A673 (cell line): ENCODE results near the gene UBXN10. TPM values are rescaled to one million over a fixed set of nuclear protein-coding genes. Genes with fewer than 3 reads are reported as not detected.

Source experiments
- BruUV-seq: library from RNA; stranded (reverse); fragments of 400-500 nt; replicated peaks from 2 replicates; lab custom pipeline; 2021; lab: Mats Ljungman, UMichigan
- CTCF ChIA-PET: fragments of 300-600 bp; sonication (Branson Sonifier 250); formaldehyde crosslinking; loops from one replicate; lab custom pipeline; 2022; ENCODE audit warnings: antibody characterized with exemption; lab: Charles Lee
- POLR2A ChIA-PET: fragments of 300-600 bp; sonication (Branson Sonifier 250); formaldehyde crosslinking; loops from one replicate; lab custom pipeline; 2022; ENCODE audit warnings: antibody characterized with exemption; ENCODE audit not compliant: low non-redundant PET; lab: Charles Lee
- DNase-seq: peaks from one replicate; pipeline ENCODE4 v3.0.0-alpha.2; 2015; ENCODE audit warnings: low spot score
- H3K27ac ChIP-seq: fragments of 200-600 bp; sonication (generic); 2 replicates; pipeline ENCODE4 v1.5.1; 2016; ENCODE audit warnings: mixed run types, low read depth, mild to moderate bottlenecking, mixed read lengths, antibody characterized with exemption, low read length; ENCODE audit not compliant: poor library complexity, severe bottlenecking
- H3K27me3 ChIP-seq: fragments of 200-600 bp; sonication (generic); replicated peaks from 2 replicates; pipeline ENCODE4 v1.6.1; 2017; ENCODE audit warnings: mixed run types, low read depth, mild to moderate bottlenecking, mixed read lengths, antibody characterized with exemption, low read length; ENCODE audit not compliant: insufficient read depth, poor library complexity
- H3K36me3 ChIP-seq: fragments of 200-600 bp; sonication (generic); 2 replicates; pipeline ENCODE4 v1.6.1; 2016; ENCODE audit warnings: mixed run types, mild to moderate bottlenecking, mixed read lengths, antibody characterized with exemption, low read length; ENCODE audit not compliant: insufficient read depth, poor library complexity, severe bottlenecking
- H3K4me1 ChIP-seq: fragments of 200-600 bp; sonication (generic); 2 replicates; pipeline ENCODE4 v1.6.1; 2017; ENCODE audit warnings: mixed run types, mild to moderate bottlenecking, mixed read lengths, antibody characterized with exemption, low read length; ENCODE audit not compliant: insufficient read depth, poor library complexity, severe bottlenecking
- H3K4me3 ChIP-seq: fragments of 200-600 bp; sonication (generic); 2 replicates; pipeline ENCODE4 v1.5.1; 2016; ENCODE audit warnings: low read depth, mixed run types, mild to moderate bottlenecking, mixed read lengths, low read length; ENCODE audit not compliant: poor library complexity, severe bottlenecking
- H3K9me3 ChIP-seq: fragments of 200-600 bp; sonication (generic); 2 replicates; pipeline ENCODE4 v1.6.1; 2016; ENCODE audit warnings: mixed run types, low read depth, mild to moderate bottlenecking, mixed read lengths, antibody characterized with exemption, low read length; ENCODE audit not compliant: poor library complexity, severe bottlenecking
- CTCF ChIP-seq: fragments of 300-800, 200-600 bp; sonication (generic); conservative IDR thresholded peaks from 2 replicates; pipeline ENCODE4 v1.5.1; 2017; ENCODE audit warnings: low read depth, mild to moderate bottlenecking, antibody characterized with exemption, low read length, moderate library complexity, mixed read lengths
- EZH2 ChIP-seq: fragments of 200-600 bp; sonication (generic); IDR thresholded peaks from 2 replicates; pipeline ENCODE4 v1.6.1; 2017; ENCODE audit warnings: borderline replicate concordance, low read depth, mild to moderate bottlenecking, mixed read lengths, antibody characterized with exemption, low read length; ENCODE audit not compliant: poor library complexity, severe bottlenecking
- intact Hi-C: fragments of 100-400 bp; cut with micrococcal nuclease; formaldehyde crosslinking; loops from one replicate; pipeline ENCODE4 v1.10.0; 2022; ENCODE audit not compliant: unreplicated experiment
- total RNA-seq: library from RNA; stranded (reverse); gene quantifications from 2 replicates; pipeline ENCODE4 v1.2.3, GENCODE V29; 2021

Gene UBXN10
- total RNA-seq, 1 experiment from 2014 or later, result not detected

GRCh38 chr1:20180129-20180843 is 5.6 kb upstream of the UBXN10 start:
- TF ChIP-seq CTCF (no peak), EZH2 (no peak)
- Histone ChIP-seq H3K27ac (no peak overlapping the region), H3K4me1 (no peaks in the 10 kb centered on the region)

GRCh38 chr1:20180844-20181207 is 5.1 kb upstream of the UBXN10 start:
- no TSS peak for BruUV-seq
- Histone ChIP-seq H3K27me3 (peaks cover 42% of the 10 kb centered on the region), H3K27ac (no peak overlapping the region), H3K36me3 (no peaks in the 10 kb centered on the region), H3K4me1 (no peaks in the 10 kb centered on the region), H3K9me3 (no peaks in the 10 kb centered on the region), H3K4me3 (no peak overlapping the region)
- intact Hi-C loops, result no loop called here
- TF ChIP-seq EZH2 (no peak), CTCF (no peak)
- no peak for DNase-seq
- ChIA-PET CTCF (no interaction called here), POLR2A (no interaction called here)

More at GRCh38 chr1:20180129-20180843, 5.6 kb upstream of the UBXN10 start:
- ChIA-PET CTCF (interaction anchor here (0.6 kb wide), 1 partner anchor 14 kb away, joined by 4 read pairs; no protein-coding TSS in a partner anchor), POLR2A (no interaction called here)
- Histone ChIP-seq H3K4me3 (no peak overlapping the region), H3K9me3 (no peaks in the 10 kb centered on the region), H3K36me3 (no peaks in the 10 kb centered on the region), H3K27me3 (peaks cover 37% of the 10 kb centered on the region)
- DNase-seq, result no peak
- BruUV-seq, result no TSS peak
- intact Hi-C loops, result no loop called here

DNA sequence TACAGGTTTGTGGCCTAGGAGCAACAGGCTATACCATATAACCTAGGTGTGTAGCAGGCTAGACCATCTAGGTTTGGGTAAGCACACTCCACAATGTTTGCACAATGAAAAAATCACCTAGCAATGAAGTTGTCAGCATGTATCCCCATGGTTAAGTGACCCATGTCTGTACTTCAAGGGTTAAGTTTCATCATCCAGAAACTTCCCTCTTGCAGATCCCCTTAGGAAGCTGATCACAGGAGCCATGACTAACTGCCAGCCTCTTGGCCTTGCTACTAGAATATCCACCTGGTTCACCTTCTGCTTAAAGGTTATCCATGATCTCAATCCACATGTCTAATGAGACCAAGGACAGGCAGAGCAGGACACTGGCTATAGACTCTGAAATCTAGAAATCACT is 3.5 kb upstream of the UBXN10 start:
- no peaks in the 10 kb centered on the region for H3K4me1 ChIP-seq
- BruUV-seq, result no TSS peak
- TF ChIP-seq EZH2 (no peak), CTCF (no peak)
- DNase-seq, result no peak
- no peak overlapping the region for H3K27ac ChIP-seq
- intact Hi-C loops, result no loop called here
- no peak overlapping the region for H3K4me3 ChIP-seq
- no peaks in the 10 kb centered on the region for H3K9me3 ChIP-seq
- CTCF ChIA-PET, result no interaction called here
- H3K36me3 ChIP-seq, result no peaks in the 10 kb centered on the region
- POLR2A ChIA-PET, result no interaction called here
- peaks cover 53% of the 10 kb centered on the region for H3K27me3 ChIP-seq
